ENCODE data around the gene TENT4A.

TENT4A gene

DNA sequence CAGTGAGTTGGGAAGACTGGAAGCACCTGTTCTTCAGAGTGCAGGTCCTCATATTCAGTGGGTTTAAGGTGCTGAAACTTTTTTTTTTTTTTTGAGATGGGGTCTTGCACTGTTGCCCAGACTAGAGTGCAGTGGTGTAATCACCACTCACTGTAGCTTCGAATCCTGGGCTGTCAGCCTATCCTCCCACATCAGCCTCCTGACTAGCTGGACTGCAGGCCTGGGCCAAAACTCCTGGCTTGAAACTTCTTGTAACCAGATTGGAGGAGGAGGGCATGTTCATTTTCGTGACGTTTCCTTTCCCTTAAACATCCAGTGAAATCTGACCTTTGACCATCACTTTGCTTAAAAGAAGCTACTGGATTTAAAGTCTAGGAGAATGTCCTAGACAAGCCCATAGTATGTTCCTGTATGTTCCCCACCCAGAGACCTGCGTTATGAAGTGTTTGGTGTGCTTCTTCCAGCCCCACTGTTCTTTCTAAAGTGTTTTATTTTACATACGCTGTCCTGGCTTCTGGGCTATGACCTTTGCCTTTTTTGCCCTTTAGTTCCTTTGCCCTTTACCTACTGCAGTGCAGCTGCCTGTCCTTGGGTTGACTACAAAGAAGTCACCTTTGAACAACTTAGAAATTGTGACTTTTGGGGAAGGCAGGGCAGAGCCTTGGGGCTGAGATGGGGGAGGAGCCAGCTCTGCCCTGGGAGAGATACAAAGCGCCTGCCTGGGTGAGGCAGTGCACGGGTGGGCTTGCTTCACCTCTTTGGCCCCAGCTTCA is 18.4 kb downstream of the TENT4A start:
- no peak for DNase-seq (ENCODE audit: low read depth in 3 of 3, low spot score in 1 of 3)

DNA sequence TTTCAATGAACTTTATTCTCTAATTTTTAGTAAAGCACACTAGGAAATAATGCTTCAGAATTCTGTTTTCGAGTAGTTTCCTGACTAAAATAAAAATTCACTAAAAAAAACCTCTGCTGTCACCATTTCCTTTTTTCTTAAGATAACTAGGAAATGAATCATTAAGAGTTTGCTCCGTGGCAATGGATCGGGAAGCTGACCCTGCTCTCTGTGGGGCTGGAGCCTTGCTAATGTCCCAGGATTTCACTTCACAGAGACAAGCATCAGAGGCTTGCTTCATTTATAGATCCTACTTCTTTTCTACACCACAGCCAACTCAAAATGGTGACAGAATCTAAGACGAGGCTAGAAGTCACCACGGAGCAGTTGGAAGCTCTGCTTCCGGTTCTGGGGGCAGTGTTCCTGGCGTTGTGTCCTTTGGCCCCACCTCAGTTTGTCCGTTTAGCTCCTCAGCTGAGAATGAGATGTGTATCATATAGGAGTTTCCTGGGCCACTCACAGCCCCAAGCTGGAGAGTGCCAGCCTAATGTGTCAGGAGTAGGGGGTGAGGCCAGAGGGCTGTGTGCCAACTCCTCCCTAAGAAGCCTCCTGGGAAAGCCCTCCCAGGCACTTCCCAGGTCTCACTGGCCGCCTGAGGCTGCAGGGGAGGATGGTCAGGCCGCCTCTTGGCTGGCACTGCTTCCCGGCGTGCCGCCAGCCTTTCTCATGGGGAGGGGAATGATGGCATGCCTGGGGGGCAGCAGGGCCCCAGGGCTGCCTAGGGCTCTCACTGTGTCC is 19.6 kb downstream of the TENT4A start:
- DNase-seq (ENCODE audit: low read depth in 3 of 3, low spot score in 1 of 3) = no peak

DNA sequence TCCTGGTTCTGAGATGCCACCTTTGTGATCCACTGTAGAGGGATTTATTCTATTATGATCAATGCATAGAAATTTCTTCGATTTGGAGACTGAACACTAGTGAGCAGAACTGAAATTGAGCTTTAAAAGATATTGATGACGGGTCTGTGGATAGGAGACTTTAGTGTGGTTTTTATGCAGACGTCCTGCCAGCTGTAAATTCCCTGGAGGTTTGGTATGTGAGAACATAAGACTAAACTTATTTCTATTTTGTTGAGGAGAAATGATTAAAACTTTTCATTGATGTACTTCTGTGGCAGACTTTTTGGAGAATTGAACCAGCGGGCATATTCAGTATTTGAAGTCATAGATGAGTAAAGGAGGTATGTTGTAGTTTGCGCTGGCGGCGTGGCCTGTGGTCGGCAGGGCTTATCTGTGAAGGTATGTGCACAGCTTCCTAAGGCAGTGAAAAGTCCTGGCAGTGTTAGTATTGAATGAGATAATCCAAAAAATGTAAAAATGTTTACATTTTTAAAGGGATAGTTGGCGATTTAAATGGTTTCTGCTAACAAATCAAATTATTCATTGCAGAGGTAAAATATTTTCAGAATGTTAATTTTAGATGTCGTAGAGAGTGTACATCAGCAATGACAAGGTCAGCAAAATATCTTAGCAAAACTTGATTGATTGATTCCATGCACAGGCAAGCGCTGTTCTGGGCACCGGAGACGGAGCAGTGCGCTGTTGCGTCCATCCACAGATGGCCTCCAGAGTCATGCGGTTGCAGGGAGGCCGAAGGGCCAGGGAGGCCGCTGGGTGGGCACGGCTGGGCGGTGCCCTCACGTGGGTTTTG is 20.4 kb downstream of the TENT4A start:
- DNase-seq (ENCODE audit: low read depth in 3 of 3, low spot score in 1 of 3) = no peak

DNA sequence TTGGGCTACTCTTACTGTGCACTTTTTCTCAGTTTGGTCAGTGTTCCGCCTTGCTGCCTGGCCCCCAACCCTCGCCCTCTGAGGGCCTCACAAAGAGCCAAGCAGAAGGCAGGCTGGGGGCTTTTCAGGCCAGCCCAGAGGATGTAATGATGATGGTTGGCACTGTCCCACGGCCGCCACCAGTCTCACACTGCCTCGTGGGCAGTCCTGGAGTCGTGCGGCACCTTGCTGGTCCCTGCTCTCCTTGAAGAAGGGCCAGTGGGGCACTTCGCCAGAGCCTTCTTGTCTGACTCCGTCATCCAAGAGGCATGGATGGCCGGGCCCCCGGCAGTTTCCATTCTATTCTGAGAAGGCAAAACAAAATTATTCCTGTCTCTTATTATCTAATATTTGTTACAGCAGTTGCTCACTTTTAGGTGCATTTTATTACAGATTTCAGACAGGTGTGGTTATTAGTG is 21.0 kb downstream of the TENT4A start:
- no peak for DNase-seq (ENCODE audit: low read depth in 3 of 3, low spot score in 1 of 3)

DNA sequence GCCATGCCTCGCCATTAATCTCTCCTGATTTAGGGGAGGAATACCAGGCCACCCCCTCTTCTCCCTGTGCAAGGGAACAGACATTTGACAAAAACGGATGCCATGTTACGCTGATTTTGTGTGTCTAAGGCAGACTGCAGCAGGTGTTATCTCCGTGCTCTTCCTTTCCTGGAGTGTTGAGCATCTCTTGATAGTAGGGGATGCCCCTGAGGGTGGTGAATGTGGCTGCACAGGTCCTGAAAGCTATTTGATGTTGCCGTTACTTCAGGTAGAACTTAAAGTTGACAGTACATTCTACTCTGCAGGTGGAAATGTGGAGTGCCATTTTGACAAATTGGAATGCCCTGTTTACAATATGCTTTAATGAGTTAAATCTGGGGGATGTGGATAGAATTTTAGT is 21.5 kb downstream of the TENT4A start:
- no peak for DNase-seq (ENCODE audit: low read depth in 3 of 3, low spot score in 1 of 3)

DNA sequence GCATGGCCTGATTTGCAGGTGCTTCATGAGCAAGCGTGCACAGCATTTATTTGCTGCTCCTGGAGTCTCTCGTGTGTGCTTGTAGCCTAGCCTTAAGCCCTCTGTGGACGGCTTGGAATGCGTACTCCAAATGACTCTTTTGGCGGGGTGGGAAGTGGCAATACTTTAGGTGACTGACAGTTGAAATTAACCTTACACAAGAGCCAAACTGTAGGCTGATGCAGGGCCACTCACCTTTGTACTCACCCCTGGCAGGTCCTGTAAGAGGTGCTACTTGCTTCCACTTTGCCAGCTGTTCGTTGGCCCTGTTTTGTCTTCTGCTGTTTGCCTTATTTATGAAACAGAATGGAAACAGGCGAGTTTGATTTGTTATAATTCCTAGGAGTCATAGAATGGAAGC is 22.9 kb downstream of the TENT4A start:
- DNase-seq (ENCODE audit: low read depth in 3 of 3, low spot score in 1 of 3) = no peak

DNA sequence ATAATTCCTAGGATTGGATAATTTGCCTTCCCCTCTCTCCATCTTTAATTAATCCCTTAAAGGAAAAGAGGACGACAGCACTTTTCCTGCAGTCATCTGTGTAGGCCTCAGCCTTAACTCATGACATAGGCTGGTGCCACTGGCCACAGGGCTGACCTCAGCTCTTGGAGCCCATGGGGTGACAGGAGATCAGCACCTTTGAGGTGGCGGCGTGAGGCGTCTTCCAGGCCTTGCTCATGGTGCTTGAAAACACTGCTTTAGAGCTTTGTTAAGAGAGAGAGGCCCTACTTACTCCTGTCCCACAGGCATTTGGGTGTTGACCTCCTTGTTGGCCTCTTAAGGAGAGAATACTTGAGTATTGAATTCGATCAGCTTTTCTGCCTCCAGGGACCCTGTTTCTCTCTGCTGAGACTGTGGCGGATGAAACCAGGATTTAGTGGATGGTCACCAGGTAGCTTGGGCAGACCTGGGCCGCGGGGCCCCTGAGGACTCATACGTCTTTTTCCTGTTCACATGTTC is 23.4 kb downstream of the TENT4A start:
- no peak for DNase-seq (ENCODE audit: low read depth in 3 of 3, low spot score in 1 of 3)

DNA sequence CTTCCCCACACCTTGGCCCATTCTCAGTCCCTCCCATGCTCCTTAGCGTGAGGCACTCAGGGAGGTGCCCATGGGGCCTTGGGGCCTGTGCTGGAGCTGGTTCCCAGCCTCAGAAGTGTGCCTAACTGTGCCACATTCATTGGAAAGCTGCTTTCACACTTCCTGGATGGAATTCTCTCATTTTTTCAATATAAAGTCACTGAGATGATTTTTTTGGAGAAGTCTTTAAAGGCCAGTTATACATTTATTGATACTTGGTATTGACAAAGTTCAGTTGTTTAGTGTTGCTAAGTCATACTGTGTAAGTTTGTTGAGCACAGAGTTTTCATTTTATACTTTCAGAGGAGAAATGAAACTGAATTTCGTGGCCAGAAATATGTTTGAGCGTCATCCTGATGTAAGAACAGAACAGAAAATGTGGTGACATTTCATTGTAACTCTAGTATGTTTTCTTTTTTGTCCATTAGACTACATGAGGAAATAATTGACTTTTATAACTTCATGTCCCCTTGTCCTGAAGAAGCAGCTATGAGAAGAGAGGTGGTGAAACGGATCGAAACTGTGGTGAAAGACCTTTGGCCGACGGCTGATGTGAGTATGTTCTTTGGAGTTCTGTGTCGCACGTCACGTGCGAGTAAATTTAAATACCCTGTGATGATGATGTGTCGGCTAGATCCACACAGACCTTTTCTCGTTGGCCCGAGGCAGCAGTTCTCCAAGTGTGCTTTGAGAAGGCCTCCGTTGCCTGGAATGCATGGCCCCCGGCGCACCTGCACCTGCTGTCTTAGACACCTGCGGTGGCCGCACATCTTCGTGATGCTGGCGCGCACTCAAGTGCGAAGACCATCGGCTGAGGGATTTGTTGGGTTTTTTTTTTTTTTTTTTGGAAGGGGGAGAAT is 24.1 kb downstream of the TENT4A start:
- DNase-seq (ENCODE audit: low read depth in 3 of 3, low spot score in 1 of 3) = no peak

DNA sequence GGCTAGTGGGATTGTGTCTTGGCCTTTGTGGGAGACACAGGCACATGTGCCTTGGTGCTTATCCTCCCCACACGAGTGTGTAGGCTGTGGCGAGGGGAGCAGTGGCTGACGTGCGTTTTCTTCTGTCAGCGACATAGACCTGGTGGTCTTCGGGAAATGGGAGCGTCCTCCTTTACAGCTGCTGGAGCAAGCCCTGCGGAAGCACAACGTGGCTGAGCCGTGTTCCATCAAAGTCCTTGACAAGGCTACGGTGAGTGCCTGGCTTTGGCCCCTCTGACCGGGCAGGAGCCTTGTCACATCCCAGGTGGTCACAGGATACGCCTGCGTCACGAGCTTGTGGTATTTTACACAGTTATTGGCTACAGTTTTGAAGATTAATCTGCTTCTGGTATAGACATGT is 26.4 kb downstream of the TENT4A start:
- no peak for DNase-seq (ENCODE audit: low read depth in 3 of 3, low spot score in 1 of 3)

DNA sequence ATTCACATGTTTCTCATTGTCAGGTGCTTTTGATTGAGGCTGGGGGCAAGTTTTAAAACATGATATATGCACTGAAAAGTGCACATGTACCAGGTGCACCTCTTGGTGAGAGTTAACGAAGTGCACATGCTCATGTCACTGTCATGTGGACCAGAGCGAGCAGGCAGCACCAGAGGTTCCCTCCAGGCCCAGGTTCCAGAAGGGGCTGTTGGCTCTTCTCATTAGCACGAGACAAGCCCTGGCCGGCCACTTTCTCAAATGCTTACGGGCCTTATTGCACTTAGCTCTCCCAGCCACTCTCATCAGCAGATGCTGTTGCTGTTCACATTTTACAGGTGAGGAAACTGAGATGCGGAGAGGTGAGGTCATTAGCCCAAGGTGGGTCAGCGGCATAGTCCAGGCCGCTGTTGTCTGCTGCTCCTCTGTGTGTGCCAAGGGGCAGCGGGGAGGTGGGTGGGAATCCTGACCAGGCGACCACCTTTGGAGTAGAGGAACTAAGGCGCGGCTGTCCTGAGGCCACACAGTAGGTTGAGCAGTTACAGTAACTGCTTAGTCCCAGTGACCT is 27.4 kb downstream of the TENT4A start:
- DNase-seq (ENCODE audit: low read depth in 3 of 3, low spot score in 1 of 3) = no peak

DNA sequence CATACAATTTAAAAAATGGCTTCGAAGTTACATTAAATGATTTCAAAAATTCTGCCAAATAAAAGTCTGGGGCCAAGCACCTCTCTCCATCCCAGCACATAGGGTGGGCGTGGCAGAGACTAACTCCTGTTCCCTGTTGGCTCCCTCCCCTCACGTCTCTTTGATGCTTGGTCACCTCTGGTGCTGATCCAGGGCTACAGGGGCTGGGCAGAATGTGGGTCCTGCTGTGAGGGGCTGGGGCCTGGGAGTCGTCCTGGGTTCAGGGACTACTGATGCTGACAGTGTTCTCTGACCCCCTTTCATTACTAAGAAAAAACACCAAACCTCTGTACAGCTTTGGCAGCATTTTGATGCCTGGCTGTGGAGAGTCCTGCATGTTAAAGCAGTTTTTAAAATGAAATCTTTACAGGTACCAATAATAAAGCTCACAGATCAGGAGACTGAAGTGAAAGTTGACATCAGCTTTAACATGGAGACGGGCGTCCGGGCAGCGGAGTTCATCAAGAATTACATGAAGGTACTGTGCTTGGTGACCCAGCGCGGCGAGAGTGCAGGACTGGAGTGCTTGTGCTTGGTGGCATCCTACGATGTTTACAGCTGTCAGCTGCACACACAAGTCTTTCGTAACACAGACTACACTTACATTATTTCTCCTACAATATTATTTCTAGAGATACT is 29.0 kb downstream of the TENT4A start:
- no peak for DNase-seq (ENCODE audit: low read depth in 3 of 3, low spot score in 1 of 3)

DNA sequence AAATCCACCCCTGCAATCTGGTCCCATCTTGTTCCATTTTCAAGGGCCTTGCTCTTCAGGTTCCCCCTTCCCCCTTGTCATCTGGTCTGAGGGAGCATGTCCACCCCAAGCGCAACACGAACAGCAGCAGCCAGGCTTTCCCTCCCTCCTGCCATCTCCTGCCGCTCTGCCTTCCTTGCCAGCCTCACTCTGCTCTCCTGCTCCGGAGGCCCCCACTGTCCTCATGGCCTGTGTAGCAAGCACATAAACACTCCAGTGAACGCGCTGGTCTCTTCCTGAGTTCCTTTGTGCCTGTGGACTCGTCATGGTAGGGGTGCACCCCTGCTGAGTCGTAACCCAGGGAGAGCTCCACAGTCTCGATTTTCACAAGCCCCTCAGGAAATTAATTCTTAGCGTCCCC is 29.9 kb downstream of the TENT4A start:
- DNase-seq (ENCODE audit: low read depth in 3 of 3, low spot score in 1 of 3) = no peak

DNA sequence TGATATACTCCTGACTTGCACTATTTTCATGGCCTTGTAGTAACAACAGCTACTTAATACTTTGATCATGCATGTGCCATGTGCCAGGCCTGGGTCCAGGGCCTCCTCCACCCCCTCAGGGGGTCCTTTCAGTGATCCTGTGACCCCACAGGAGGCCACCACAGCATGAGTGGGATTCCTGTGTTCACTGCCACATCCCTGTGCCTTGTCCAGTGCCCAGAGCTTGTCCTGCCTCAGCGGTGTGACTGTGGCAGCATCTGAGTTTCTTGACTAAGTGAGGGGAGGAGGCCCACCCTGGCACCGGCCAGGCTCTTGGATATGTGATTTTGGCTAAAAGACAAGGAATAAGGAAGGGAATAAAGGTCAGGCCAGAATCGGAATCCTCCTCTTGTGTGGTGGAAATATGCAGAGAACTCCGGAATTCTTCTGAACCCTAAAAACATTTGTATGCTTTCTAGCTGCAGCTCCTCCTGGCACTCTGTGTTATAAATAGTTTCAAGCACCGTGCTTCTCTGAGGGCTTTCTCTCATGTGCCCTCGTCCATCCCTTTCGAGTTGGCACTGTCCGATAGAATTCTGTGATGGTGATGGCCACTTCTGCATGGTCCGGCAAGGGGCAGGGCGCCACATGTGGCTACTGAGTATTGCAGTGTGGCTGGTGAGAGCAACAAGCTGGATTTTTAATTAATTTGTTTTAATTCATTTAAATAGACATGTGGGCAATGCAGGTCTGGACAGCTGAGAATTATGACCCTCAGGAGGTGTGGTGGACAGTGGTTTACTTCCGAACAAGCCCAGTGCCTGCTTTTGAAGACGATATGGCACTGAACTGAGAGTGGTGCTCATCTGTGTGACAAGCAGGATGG is 31.8 kb downstream of the TENT4A start:
- DNase-seq (ENCODE audit: low read depth in 3 of 3, low spot score in 1 of 3) = no peak

DNA sequence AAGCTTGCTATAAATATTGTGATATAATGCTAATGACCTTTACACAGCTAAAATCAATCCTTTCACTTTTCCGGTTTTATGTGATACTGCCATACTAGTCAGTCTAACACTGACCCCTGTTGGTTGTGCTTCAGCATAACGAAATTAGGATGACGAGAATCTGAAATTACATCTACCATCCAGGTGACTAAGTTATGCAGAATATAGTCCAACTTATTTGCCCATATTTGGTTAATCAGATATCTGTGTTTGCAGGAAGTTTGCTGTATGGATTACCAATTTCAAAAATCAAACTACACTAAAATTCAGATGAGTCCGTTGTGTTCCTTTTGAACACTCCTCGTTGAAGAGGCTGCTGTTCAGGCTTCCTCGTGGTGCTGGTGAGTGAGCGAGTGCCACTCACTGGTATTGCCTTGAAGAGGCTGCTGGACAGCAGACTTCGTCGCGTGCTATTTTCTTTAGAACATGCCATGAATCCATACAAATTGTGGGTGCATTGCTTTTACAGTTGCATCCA is 32.5 kb downstream of the TENT4A start:
- DNase-seq (ENCODE audit: low read depth in 3 of 3, low spot score in 1 of 3) = no peak

DNA sequence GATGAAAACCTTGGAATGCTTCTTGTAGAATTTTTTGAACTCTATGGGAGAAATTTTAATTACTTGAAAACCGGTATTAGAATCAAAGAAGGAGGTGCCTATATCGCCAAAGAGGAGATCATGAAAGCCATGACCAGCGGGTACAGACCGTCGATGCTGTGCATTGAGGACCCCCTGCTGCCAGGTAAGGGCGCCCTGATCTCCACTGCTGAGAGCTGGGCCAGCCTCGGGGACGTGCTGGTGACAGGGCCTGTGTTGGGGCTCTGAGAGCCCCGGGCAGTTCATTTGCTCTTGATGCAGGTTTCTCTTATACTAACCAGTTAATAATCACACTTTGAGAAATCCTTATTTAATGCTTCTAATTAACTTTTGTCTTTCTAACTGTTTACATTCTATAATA is 33.0 kb downstream of the TENT4A start:
- no peak for DNase-seq (ENCODE audit: low read depth in 3 of 3, low spot score in 1 of 3)

DNA sequence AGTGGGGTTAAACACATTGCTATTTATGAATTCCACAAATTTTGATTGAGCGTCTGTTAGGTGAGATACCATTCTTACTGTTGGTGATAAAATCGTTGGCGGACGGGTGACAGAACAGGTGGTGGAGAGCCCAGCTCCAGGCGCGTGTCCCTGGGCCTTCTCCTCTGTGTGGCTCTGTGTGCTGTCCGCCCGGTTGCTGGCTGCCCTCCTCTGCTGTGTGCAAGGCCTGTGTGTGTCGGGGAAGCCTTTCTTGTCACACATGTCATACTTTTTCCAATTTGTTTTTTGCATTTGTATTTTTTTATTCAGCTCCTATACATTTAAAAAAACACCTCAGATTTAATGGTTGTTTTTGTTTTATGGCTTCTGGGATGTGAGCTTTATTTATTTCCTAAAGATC is 33.9 kb downstream of the TENT4A start:
- DNase-seq (ENCODE audit: low read depth in 3 of 3, low spot score in 1 of 3) = no peak

DNA sequence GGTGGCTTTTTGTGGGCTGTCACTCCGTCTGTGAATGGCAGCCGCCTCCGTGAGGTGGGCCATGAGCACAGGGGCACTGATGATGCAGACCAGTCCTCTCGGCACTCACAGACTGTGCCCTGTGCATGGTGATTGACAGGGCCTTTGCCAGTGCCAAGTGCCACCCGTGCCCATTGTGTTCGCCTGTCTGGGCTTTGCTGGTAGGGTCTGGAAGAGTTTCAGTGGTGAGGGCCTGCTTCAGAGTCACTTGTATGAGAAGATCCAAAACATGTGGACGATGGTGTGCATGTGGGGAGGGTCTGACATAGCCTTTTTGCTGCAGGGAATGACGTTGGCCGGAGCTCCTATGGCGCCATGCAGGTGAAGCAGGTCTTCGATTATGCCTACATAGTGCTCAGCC is 34.9 kb downstream of the TENT4A start:
- DNase-seq (ENCODE audit: low read depth in 3 of 3, low spot score in 1 of 3) = no peak

DNA sequence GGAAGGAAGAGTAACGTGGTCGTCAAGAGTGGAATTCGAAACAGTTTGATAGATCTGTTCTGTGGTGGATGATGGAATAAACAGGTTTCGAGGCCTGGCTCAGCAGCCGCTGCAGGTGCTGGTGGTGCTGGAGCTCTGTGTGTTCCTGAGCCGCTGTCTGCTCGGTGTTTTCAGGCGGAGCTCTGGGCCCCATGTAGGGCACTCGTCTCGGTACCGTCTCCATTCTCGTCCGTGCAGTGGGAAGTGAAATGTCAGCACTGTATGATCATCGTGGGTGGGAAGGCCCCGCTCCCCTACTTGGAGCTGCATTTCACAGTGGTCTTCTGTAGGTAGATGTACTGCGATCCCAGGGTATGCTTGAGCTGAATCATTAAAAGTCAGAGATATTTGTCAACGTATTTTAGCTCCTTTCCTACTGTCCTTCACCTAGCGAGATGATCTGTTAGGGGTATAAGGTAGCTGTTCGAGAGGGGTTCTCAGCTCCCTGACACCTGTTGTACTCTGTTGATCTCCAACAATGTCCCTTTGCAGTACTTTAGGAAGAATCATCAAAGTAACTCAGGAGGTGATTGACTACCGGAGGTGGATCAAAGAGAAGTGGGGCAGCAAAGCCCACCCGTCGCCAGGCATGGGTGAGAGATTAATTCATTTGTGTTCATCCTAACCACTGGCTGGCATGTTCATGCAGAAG is 35.9 kb downstream of the TENT4A start:
- no peak for DNase-seq (ENCODE audit: low read depth in 3 of 3, low spot score in 1 of 3)
